AG20443 (cell line): ENCODE results near the gene HOXC12.

Experiments used
- DNase-seq: peaks from one replicate; pipeline ENCODE4 v3.0.0; 2012; ENCODE audit warnings: low spot score, mixed read lengths

Gene HOXC12

GRCh38 chr12:53972722-53973235 is 18.1 kb downstream of the HOXC12 start, which contains the start of gene HOXC11:
TSS of gene HOXC11 (plus strand) at chr12:53973126. CDS start at chr12:53973242, 116 bp downstream.
- no peak for DNase-seq

- peak; percentile 34 for DNase-seq
Measured at GRCh38 chr12:53973236-53974042, 18.7 kb downstream of the HOXC12 start.

GRCh38 chr12:53974084-53975063 is 19.7 kb downstream of the HOXC12 start, which contains the start of gene HOTAIR:
TSS of gene HOTAIR (minus strand) at chr12:53974954.
- peak; percentile 44 for DNase-seq

- DNase-seq: no peak
Measured at GRCh38 chr12:53975064-53975471, 20.4 kb downstream of the HOXC12 start.

- DNase-seq: no peak
Measured at GRCh38 chr12:53975479-53976152, 20.9 kb downstream of the HOXC12 start.

GRCh38 chr12:53976172-53976822 is 21.6 kb downstream of the HOXC12 start:
- DNase-seq: no peak

GRCh38 chr12:53976823-53977595 is 22.3 kb downstream of the HOXC12 start:
- DNase-seq: no peak

GRCh38 chr12:53977596-53978445 is 23.1 kb downstream of the HOXC12 start:
- no peak for DNase-seq

GRCh38 chr12:53978477-53979356 is 24.0 kb downstream of the HOXC12 start:
- no peak for DNase-seq

GRCh38 chr12:53980104-53980801 is 25.6 kb downstream of the HOXC12 start:
- no peak for DNase-seq

GRCh38 chr12:53980802-53981496 is 26.2 kb downstream of the HOXC12 start:
- no peak for DNase-seq

- DNase-seq: no peak
Measured at GRCh38 chr12:53981634-53982565, 27.2 kb downstream of the HOXC12 start.

GRCh38 chr12:53982648-53983567 is 28.2 kb downstream of the HOXC12 start:
- DNase-seq: no peak

GRCh38 chr12:53983568-53983949 is 28.9 kb downstream of the HOXC12 start:
- DNase-seq: no peak

- DNase-seq: no peak
Measured at GRCh38 chr12:53983950-53984572, 29.4 kb downstream of the HOXC12 start.
